ENCODE measurements around the gene METTL3.
A peak's percentile ranks its signal among the peaks of the same experiment; 100 is the strongest.

The METTL3 gene

DNA sequence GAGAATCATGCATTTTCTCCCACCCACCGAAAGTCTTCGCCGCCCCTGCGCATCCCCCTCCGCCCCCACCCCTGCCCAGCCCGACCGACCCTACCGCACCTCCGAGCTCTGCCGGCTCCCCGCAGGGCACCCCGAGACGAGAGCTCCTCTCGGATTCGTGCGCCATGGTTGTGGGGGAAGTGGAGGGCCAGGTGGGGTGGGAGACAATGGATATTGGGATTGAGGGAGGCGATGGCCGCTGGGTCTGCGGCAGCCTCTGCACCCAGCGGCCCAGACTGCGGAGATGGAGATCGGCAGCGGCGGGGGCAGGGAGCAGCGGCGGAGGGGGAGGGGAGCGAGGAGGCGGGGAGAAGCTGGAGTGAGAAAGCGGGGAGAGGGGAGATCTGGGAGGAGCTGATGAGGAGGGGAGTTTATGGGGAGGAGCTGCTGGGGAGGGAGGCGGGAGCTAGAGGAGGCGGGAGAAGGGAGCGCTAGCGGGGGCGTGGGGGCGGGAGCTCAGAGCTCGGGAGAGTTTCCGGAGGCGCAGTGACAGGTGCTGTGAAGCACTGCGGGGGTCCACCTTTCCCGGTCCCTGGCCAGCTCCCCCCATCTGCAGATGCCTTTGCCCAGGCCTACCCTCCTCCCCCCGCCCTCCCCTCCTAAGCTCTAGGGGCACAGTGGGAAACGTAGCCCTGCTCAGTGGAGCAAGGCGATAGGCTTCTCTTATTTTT is 15.0 kb upstream of the METTL3 start, which contains the start of gene SALL2:
TSS of gene SALL2 (minus strand) at position 385 of the 710 bp plus-strand sequence. CDS start at position 166, 219 bp downstream.
- DNase-seq = no peak

DNA sequence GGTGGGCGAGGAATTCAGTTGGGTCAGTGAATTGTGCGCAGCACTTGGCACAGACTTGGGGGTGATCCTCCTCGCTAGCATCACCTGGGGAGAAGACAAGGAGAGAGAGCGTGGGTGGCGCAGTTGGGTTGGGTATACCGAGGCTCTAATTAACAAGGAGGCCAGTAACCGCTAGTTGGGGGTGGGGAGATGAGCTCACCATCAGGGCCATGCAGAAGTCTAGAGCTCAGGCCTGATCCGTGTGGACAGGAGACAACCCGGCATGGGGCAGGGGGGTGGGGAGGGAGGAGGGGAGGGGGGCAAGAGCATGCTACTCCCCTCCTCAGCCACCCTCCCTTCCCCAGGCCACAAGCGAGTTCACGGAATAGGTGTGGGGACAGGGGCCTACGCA is 14.4 kb upstream of the METTL3 start:
- no peak for DNase-seq

DNA sequence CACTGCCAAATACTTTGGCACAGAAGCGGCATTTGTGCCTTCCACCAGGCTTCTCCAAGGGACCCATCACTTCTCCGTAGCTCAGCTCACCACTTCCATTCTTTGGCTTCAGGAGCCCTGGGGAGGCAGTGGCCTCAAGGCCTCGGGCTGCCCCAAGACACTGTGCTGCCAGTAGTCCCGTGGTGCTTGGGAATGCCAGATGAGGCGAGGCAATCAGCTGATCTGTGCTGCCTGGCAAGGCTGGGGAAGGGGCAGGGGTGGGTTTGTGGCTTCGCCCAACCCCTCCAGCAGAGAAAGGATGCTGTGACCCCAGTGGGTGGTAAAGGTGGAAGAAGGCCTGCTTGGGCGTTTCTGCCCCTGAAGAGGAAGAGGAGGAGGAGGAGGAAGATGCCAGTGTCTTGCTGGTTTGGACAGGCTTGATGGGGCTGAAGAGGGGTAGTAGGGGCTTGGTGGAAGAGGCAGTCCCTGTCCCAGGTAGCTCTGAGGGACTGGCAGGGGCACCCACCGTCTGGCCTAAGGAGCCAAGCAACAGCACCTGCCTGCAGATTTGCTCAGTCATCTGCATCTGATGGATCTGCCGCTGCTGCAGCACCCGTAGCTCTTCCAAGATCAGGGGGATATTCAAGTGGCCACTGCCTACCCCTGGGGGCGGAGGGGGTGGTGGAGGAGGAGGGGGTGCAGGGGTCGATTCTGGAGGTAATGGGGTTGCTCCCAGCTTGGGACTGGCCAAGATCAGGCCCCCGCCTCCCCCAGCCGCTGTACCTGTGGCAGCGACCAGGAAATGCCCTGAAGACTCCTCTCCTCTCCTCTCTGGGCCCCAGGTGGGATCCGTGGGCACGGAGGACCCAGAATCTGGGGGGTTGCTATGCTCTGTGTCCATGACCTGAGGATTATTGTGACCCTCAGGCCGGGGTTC is 13.7 kb upstream of the METTL3 start:
- no peak for DNase-seq

DNA sequence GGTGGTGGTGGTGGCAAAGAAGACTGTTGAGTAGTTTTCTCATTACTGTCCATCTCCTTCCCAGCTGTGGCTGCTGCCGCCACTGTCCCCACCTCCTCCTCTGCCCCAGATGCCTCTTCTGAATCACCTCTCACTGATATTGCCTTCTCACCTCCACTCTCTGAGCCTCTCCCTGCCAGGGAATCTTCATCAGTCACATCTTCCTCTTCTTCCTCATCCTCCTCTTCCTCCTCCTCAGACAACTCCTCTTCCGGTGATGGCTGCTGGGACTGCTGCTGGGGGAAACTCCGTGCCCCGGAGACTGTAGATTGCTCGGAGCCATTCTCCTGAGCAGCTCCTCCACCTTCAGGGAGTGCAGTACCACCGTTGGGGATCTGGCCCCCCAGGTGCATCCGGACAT is 12.1 kb upstream of the METTL3 start:
- no peak for DNase-seq

DNA sequence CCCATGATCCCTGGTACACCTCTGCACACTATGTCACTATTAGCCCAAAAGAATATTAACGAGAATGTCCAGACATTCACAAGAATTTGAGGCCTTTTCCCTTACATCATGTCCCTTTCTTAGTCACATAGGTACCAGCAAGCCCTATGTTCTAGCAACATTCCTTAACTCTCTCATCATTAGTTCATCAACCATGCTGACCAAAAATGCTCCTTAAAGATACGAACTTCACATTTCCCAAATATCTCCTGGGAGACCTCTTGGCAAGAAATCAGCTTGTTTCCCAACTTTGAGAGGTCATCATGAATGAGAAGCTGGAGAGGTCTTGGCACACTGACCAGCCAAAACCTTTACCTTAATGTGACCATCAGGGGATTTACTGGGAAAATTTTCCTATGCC is 10.4 kb upstream of the METTL3 start:
- no peak for DNase-seq

DNA sequence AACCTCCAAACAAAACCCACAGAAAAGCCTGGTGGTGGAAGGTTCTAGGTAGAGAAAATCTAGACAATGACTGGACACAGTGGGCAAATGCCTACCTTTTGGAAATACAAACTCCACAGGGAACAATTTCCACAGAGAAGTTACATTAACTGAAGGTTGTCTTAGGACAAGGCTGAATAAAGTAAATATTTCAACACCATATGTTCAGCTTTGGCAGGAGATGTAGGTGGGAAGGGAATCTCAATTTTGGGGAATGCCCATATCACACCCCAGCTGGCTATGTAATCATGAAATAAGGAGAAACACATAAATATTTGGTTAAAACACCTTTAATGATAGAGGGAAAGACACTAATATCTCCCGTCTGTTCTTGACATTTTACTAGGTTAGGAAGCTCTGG is 9.6 kb upstream of the METTL3 start:
- DNase-seq = no peak

DNA sequence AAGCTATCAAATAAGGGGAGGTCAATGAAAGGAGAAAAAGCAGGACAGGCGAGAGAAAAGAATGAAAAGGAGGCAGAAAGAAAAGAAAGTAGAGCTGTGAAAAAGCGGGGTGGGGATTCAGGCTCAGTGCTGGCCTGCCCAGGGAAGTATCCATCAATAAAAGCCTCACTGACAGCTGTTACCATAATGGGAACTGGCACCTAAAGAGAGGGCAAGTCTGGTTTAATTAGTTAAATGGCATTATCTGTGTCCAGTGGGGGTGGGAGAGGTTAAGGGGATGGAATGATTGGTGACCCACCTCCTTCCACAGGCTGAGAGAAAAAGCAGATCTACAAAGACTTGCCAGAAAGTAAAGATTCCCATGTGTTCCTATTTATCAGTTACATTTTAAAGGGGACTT is 7.6 kb upstream of the METTL3 start:
- DNase-seq = no peak

DNA sequence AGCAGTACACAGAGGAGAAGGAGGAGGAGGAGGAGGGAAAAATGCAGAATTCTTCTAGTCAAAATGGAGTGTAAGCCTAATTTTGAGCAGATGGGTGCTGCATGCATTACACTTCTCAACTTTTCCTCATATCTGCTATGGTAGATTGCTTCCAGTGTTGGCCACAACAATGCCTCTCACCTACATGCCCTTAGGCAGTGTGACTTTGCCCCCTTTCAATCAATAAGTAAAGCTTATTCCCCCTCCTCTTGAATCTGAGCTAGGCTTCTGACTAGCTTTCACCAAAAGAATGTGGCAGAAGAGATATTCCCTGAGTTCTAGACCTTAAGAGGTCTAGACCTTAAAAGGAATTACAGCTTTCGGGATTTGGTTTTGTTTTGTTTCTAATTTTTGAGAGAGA is 3.2 kb upstream of the METTL3 start:
- DNase-seq = no peak

DNA sequence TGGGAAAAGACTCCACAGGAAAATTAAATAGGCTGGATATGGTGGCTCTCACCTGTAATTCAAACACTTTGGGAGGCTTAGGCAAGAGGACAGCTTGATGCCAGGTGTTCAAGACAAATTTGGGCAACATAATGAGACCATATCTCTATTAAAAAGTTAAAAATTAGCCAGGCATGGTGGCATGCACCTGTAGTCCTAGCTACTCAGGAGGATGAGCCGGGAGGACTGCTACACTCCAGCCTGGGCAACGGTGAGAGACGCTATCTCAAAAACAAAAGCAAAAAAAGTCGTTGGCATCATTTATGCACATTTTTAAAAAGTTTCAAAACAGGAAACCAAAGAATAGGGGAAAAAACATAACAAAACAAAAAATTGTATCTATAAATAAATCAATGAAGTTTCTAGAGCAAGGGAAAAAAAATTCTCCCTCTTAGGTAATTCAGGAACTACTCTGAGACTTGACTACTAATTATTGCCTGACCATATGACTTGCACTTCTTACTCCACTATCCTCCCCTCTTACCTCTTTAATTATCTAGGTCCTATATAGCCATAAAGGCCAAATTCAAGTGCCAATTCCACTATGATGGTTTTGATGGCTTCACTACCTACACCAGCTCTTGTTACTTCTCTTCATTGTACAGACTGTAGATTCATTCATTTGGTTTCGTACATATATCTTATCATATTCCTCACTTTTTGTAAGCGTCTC is 1.6 kb downstream of the METTL3 start:
- no peak for DNase-seq

DNA sequence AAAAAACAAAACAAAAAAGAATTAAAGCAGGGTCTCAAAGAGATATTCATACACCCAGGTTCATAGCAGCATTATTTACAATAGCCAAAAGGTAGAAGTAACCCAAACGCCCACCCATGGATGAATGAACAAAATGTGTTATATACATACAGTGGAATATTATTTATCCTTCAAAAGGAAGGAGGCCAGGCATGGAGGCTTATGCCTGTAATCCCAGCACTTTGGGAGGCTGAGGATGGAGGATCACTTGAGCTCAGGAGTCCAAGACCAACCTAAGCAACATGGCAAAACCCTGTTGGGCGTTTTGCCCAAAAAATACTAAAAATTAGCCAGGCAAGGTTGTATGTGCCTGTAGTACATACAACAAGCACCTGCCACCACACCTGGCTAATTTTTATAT is 4.6 kb downstream of the METTL3 start:
- DNase-seq = no peak

DNA sequence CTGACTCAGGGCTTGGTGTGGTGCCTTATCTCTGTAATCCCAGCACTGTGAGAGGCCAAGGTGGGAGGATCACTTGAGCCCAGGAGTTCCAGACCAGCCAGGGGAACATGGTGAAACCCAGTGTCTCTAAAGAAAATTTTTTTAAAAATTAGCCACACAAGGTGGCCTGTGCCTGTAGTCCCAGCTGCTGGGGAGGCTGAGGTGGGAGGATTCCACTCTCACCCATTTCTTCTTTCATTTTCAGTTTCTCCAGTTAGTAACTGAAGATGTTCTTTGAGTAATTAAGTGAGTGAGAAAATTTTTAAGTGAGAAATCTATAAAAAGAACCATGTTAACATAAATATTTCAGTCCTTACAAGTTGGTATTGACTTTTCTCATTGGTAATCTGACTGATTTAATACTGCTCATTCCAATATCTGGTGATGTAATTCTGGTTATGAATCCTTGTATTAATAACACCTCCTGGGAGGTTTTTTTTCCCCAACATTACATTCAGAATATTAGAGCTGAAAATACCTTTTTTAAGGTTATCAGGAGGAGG is 6.1 kb downstream of the METTL3 start:
- DNase-seq = no peak

DNA sequence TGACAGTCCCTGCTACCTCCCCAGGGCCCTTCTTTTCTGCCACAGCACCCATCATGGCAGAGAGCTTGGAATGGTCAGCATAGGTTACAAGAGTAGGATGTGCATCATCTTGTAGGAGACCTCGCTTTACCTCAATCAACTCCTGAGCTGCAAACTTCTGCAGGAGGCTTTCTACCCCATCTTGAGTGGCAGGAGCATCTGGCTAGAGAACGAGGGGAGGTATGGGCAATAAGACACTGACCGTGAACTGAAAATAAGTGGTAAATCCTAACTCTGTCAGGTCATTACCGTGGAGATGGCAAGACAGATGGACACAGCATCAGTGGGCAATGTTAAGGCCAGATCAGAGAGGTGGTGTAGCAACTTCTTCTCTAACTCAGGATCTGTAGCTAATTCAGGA is 7.8 kb downstream of the METTL3 start:
- DNase-seq = no peak

DNA sequence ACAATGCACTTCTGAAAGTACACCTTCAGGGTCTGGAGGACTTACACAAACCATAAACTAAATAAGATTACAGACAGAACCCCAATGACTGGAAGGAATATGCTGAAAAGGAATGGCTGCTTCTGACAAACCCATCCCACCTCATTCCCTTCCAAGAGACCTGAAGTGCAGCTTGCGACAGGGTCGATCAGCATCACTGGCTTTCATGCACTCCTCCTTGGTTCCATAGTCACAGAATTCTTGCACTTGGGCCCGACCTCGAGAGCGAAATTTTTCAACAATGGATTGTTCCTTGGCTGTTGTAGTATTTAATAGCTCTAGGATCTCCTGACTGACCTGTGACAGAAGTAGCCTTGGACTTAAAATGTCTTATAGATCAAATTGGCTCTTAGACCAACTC is 9.6 kb downstream of the METTL3 start:
- DNase-seq = no peak

DNA sequence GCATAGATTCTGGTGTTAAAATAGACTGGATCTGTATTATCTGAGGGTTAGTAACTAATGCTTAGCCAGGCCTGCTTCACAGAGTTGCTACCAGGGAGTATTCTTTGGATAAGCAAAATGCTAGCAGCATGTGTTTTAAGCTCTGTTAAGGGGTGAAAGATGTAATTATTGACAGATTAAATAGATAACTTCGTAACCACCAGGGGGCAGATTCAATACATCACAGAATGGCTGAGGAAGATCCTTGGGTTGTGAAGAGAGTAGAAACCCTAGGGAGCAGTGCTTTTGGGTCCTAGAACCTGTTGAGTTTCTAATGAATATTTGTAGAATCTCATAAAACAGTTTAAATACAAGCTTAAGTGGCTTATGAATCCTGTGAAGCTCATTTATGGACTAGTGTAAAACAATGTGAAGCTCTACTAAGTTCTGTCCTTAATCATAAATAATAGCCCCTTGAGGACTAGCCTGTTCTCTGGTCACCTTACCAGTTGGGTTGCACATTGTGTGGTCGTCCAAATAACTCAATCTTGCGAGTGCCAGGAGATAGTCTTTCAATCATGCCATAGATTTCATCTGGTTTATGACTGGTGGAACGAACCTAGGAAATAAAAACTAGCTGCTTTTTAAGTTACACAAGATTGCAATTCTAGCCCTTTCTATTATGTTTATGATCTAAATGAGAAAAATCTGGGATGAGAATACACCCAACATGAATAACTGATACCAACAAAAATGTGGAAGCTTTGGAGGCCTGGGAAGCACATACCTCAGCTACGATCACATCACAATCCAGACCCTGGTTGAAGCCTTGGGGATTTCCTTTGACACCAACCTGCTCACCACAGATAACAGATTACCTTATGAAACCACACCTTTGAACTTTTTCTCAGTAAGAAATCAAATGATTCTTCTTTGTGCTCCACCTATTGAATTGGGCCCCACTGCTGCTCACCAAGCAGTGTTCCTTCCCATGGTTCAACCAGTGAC is 12.3 kb downstream of the METTL3 start:
- DNase-seq = no peak

DNA sequence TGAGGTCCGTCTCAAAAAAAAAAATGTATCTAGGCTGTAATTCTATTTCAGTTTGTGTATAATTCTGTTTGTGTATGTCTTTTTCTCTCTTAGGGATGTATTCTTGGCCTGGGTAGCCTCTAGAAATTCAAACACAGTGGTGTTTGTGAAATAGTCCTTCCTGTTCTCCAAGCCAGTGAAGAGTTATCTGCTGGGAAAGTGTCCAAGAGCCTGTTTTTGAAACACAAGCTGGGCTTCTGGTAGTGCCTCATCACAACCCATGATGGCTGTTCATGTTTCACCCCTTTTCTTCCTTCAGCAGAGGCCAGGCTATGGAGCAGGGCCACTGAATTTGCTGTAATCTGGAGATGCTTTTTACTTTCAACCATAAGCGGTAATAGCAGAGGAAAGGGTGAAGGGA is 14.7 kb downstream of the METTL3 start:
- no peak for DNase-seq

DNA sequence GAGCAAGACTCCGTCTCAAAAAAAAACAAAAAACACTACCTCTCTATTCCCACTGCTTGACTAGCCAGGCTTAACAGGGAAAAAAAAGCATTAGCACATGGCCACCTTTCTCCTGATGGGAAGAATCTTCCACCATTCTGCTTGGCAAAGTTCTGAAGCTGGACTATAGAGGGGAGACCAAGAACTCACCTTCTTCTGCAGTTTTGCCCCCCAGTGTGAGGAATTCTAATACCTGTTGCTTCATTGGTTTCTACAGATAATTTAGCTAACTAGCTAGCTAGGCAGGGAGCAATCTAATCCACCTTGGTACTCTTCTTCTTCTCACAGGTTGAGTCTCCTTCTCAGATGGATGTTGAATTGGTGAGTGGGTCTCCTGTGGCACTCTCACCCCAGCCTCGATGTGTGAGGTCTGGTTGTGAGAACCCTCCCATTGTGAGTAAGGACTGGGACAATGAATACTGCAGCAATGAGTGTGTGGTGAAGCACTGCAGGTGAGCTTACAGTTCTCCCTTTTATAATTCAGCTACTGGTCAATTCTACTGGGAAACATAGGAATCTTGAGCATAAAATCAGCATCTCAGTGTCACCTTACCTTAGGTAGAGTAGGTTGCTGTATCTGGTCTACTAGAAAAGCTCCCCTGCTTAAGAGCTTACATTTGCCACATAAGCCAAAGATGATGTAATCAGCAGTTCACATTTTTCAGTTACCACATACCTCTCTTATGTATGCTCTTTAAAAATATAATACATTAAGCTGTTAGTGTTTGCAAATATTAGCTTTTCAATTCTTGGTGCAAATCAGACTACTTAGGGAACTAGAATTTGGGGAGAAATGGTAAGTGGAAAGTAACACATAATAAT is 16.0 kb downstream of the METTL3 start:
- no peak for DNase-seq

DNA sequence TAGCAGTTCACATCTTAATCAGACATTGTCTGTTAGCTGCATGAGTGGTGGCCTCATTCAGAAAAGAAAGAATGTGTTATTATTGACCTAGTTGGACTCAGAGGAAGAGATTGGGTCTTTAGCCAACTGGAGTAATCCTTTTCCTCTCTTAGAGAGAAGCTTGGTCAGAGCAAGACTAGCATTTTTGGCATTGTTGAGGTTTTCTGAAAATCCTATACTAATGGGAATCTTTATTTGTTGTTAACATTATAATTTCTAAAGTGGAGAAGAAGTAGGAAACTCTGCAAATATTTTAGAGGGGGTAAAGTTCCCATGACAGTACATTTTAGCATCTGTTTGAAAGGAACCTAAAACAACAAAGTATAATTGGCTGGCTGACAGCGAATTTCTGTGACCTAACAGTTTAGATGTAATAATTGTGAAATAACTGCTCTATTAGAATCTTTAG is 24.5 kb downstream of the METTL3 start:
- DNase-seq = no peak

DNA sequence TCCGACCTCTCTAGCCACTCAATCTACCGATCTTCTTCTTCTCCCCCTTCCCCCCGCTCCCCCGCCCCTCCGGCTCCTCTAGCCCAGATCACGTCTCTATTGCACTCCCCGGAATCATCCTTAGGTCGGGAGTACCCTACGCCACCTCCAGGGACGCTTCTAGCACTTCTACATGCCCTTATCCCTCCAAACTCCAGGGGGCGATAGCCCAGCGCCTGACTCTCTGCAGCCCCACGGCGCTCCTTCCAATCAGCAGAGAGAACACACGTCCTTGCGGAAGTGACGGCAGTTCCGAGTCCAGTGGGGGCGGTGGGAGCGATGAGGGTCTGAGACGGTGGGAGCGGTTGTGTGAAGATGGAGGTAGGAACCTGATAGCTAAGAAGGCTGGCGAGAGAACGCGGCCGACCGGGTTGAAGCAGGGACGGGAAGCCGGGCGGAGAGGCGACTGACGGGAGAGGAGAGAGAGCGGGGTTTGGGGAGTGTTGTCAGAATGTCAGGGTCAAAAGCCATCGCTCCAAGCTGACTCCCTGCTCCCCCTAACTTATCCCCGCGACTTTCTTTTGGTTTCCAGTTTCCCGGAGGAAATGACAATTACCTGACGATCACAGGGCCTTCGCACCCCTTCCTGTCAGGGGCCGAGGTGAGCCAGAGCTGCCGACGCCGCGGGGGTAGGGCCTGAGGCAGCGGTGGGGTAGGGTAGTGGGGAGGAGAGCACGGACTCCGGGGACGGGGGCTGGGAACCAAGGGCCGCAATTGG is 34.0 kb downstream of the METTL3 start, which contains the start of the genes RAB2B and TOX4:
TSS of gene RAB2B (minus strand) at position 35 of the 757 bp plus-strand sequence. CDS start 87 bp downstream, outside the sequence.
TSS of gene TOX4 (plus strand) at position 271 of the 757 bp plus-strand sequence. CDS start at position 355, 84 bp downstream.
- peak; percentile 94 for DNase-seq

DNA sequence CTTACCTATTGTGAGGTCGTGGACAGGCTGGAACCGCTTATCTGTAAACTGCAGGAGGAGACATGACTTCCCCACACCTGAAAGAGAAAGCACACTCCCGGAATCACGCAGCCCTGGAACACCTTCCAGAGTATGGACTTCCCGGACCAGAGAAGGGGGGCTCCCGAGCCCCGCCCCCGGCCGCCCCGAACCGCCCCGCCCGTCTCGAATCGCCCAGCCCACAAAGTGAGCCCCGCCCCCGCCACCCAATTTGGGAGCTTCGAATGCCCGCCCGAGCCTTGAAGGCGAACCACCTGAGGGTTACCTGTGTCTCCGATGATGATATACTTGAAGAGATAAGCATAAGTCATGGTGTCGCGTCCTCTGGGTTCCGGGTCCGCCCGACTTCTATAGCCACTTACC is 34.6 kb downstream of the METTL3 start:
- DNase-seq = peak; percentile 86

All from NK-92 treated with Interleukin-12 subunit alpha and Interleukin-12 subunit beta, amount 100 ng/mL, for 24 hours (cell line).